Colonic mucosa (tissue), 4 donors: Measurements from ENCODE around the gene TBX4. TPM values are rescaled to one million over a fixed set of nuclear protein-coding genes. Genes with fewer than 3 reads are reported as not detected.

Experiments used
- DNase-seq: peaks from one replicate; pipeline ENCODE4 v3.0.0-alpha.2; 2020
- H3K27ac ChIP-seq: fragments of 200-600 bp; one replicate; pipeline ENCODE4 v1.8.0; 2021
- H3K27me3 ChIP-seq: fragments of 200-600 bp; one replicate; pipeline ENCODE4 v1.8.0; 2021
- H3K36me3 ChIP-seq: fragments of 200-600 bp; one replicate; pipeline ENCODE4 v1.8.0; 2021
- H3K4me1 ChIP-seq: fragments of 200-600 bp; one replicate; pipeline ENCODE4 v1.8.0; 2021; ENCODE audit warnings: mild to moderate bottlenecking
- H3K4me3 ChIP-seq: fragments of 200-600 bp; one replicate; pipeline ENCODE4 v1.8.0; 2021
- H3K9ac ChIP-seq, 2 donors: one replicate each; pipeline ENCODE4 v1.7.0; 2013; ENCODE audit warnings: control low read depth in 2 of 2, low read depth in 2 of 2, low read length in 2 of 2
- H3K9me3 ChIP-seq: fragments of 200-600 bp; one replicate; pipeline ENCODE4 v1.8.0; 2021
- CTCF ChIP-seq: fragments of 200-600 bp; IDR thresholded peaks from one replicate; pipeline ENCODE4 v1.8.0; 2022; ENCODE audit warnings: antibody characterized with exemption, mild to moderate bottlenecking
- intact Hi-C: fragments of 100-400 bp; cut with DNase I; formaldehyde crosslinking; loops from one replicate; pipeline ENCODE4 v1.14.1; 2022
- total RNA-seq, 2 donors: library from RNA; stranded (reverse); fragmentation: NEBNext Ultra II Directional in 1 of 2; extraction: Animal tissue kit (Norgen Biotek cat#: 25700) in 1 of 2; gene quantifications; one replicate each; pipeline ENCODE4 v1.2.1, GENCODE V29; 2021
- donor health status: healthy.
- donor health status: DM: no; HTN: no; CAD: no.
- donor health status: DM: no; HTN: no; CAD: no.

TBX4 gene
- total RNA-seq, 2 donors from 2014 or later: not detected

GRCh38 chr17:61510237-61510636 lies 58.0 kb downstream of the TBX4 start:
- Histone ChIP-seq H3K36me3 (no peaks in the 10 kb centered on the region), H3K9me3 (no peaks in the 10 kb centered on the region), H3K9ac (no peak overlapping the region), H3K4me1 (no peaks in the 10 kb centered on the region), H3K27me3 (no peaks in the 10 kb centered on the region), H3K27ac (no peak overlapping the region), H3K4me3 (no peak overlapping the region)
- DNase-seq: no peak
- no peak for TF ChIP-seq CTCF
- intact Hi-C loops: no loop called here

GRCh38 chr17:61510991-61511390 lies 58.8 kb downstream of the TBX4 start:
- no peak for TF ChIP-seq CTCF
- intact Hi-C loops: no loop called here
- H3K27me3 ChIP-seq: no peaks in the 10 kb centered on the region

GRCh38 chr17:61511480-61512182 lies 59.4 kb downstream of the TBX4 start:
- intact Hi-C loops: no loop called here
- H3K9me3 ChIP-seq: no peaks in the 10 kb centered on the region
- no peak overlapping the region for H3K27ac ChIP-seq
- no peak overlapping the region for H3K4me3 ChIP-seq
- no peak for TF ChIP-seq CTCF
- H3K4me1 ChIP-seq: no peaks in the 10 kb centered on the region
- H3K27me3 ChIP-seq: no peaks in the 10 kb centered on the region
- DNase-seq: no peak
- no peak overlapping the region for H3K9ac ChIP-seq
- H3K36me3 ChIP-seq: no peaks in the 10 kb centered on the region

More at GRCh38 chr17:61510991-61511390, 58.8 kb downstream of the TBX4 start:
- no peak for DNase-seq
- no peak overlapping the region for H3K4me3 ChIP-seq
- no peak overlapping the region for H3K27ac ChIP-seq
- no peaks in the 10 kb centered on the region for H3K36me3 ChIP-seq
- H3K9ac ChIP-seq: no peak overlapping the region
- H3K9me3 ChIP-seq: no peaks in the 10 kb centered on the region
- no peaks in the 10 kb centered on the region for H3K4me1 ChIP-seq

GRCh38 chr17:61514491-61514890 lies 62.3 kb downstream of the TBX4 start:
- no peaks in the 10 kb centered on the region for H3K27me3 ChIP-seq
- no peak for DNase-seq
- no peaks in the 10 kb centered on the region for H3K36me3 ChIP-seq
- no peak overlapping the region for H3K9ac ChIP-seq
- intact Hi-C loops: no loop called here
- H3K27ac ChIP-seq: no peak overlapping the region
- H3K4me1 ChIP-seq: no peaks in the 10 kb centered on the region
- TF ChIP-seq CTCF: no peak
- no peak overlapping the region for H3K4me3 ChIP-seq
- H3K9me3 ChIP-seq: no peaks in the 10 kb centered on the region

- H3K9me3 ChIP-seq: no peaks in the 10 kb centered on the region
- DNase-seq: no peak
- no peaks in the 10 kb centered on the region for H3K4me1 ChIP-seq
- intact Hi-C loops: no loop called here
- H3K9ac ChIP-seq: no peak overlapping the region
- no peak for TF ChIP-seq CTCF
- H3K4me3 ChIP-seq: no peak overlapping the region
- H3K27ac ChIP-seq: no peak overlapping the region
- no peaks in the 10 kb centered on the region for H3K36me3 ChIP-seq
- no peaks in the 10 kb centered on the region for H3K27me3 ChIP-seq
Measured at GRCh38 chr17:61517265-61517664, 65.0 kb downstream of the TBX4 start.
